Activated CD8-positive, alpha-beta memory T cell treated with anti-CD3 and anti-CD28 coated beads, Interleukin-2, amount 50 U/mL, for 24 hours (primary cell): Measurements from ENCODE around the gene BRME1.
"Not testable (repeated sequence)": the region's sequence is repeated elsewhere in the genome, so short reads cannot be mapped to it uniquely, and the experiment has no call there.

Source experiments
- DNase-seq: peaks from one replicate; pipeline ENCODE4 v3.0.0-alpha.2; 2020; ENCODE audit errors: extremely low read depth

Gene BRME1

GRCh38 chr19:13866463-13867046 is 39.4 kb downstream of the BRME1 start:
- DNase-seq = no peak

DNA sequence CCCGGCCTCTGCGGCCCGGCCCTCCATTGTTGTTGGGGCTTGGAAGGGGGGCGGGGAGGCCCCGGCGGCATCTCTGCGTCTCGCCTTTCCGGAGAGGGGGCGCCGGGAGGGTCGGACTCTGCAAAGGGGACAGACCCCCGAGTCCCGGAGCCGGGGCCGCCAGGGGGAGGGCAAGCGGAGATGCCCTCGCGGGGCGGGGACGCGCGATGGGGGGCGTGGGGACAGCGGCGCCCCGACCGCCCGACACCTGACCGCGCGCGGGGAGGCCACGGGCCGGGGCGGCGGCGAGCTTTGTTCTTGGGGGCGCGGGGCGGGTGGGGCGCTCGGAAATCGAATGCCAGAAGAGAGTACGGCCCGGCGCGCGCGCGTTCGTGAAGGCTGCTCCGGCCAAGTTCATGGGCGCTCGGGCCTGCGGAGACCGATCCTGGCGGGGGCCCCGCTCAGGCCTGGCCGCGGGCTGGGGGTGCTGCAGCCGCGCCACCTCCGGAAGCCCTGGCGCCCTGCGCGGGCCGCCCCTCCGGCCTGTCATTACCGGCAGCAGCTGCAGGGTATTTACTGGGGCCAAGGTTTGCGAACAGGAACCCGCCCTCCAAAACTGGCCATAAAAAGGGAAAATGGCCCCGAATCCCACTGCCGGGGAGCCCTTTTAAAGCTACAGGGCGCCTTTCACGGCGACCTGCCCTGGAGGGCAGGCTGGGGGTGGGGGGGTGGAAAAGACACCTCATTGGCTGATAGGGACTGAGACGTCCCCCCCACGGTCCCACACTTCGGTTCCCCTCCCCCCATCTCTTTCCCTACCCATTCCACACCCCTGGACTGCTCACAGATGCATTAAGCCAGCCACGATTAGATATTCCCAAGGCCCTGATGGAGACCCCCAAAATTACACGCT is 40.1 kb downstream of the BRME1 start:
- no peak for DNase-seq

GRCh38 chr19:13864667-13865570 is 41.0 kb downstream of the BRME1 start:
- DNase-seq = no peak

DNA sequence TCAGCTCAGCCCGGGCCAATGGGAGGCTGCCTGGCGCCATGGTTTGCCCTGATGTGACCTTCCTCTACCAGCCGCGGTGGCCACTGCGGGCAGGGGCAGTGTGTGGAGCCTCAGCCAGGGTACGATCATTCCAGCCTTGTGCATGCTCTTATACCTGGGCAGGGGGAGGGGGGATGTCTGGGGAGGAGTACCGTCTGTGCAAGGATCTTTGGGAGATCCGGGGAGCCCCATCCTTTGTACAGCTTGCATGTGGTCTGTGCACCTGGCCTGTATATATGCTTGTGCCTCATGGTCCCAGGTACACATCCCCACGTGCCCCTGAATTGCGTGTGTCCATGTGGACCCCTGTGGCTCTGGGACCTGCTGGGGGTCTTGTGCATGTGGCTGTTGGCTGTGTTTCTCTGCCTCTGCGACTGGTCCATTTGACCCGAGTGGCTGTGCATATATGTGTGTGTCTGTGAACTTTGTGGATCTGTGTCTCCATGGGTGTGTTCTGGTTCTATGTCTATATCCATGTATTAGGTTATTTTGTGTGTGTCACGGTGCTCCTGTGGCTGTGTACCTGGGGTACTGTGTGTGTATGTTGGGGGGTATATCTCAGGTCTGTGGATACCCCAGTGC is 41.8 kb downstream of the BRME1 start:
- DNase-seq = no peak

DNA sequence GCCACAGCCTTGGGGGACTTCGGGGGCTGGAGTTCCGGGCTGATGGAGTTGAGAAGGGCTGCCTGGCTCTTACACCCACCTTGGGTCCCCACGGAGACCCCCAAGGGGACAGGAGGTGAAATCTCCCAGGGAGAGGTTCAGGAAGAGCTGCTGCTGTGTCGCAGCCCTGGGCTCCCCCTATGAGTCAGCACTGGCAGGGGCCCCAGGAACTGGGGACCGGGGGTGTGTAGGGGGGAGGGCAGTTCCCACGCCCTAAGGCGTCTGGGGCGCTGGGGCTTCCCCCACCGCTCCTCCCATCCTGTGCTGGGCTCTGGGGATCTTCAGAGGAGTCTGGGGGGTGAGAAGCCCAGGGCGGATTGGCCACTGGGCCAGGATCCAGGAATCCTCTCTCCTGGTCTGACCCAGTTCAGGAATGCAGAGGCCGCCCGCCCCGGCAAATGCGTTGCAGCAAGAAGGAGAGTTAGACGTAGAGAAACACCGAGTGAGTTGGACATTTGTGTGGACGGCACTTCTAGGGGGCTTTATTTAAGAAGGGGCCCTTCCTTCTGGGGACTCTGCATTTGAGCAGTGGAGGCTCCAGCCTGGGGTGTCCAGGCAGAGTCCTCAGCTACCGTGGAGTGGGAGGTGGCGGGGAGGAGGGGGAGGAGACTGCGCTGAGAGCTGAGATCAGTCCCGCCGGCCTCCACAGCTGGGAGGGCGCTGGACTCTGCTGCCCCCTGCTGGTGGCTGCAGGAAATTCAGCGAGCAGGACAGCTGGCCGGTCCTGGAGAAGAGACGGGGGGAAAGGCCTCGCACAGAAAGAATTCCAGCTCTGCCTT is 44.0 kb downstream of the BRME1 start:
- no peak for DNase-seq

- DNase-seq = no peak
Measured at GRCh38 chr19:13861392-13861713, 44.6 kb downstream of the BRME1 start.

GRCh38 chr19:13860679-13861391 is 45.1 kb downstream of the BRME1 start:
- no peak for DNase-seq

DNA sequence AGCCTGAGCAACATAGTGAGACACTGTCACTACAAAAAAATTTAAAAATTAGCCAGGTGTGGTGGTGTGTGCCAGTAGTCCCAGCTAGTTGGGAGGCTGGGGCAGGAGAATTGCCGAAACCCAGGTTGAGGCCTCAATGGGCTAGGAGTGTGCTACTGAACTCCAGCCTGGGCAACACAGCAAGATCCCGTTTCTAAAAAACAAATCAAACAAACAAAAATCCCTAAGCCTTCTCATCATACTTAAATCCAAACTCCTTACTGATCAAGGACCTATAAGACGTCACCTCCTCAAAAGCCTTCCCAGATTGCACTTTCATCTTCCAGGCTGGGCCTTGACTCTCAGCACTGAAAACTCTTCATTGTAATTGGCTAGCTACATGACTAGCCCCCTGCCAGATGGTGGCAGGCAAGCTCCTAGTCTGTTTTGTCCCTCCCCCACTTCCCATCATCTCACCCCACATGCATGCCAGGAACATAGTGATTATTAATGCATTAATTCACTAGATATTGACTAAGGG is 46.5 kb downstream of the BRME1 start:
- no peak for DNase-seq

- DNase-seq = no peak
Measured at GRCh38 chr19:13856497-13856896, 49.4 kb downstream of the BRME1 start.

DNA sequence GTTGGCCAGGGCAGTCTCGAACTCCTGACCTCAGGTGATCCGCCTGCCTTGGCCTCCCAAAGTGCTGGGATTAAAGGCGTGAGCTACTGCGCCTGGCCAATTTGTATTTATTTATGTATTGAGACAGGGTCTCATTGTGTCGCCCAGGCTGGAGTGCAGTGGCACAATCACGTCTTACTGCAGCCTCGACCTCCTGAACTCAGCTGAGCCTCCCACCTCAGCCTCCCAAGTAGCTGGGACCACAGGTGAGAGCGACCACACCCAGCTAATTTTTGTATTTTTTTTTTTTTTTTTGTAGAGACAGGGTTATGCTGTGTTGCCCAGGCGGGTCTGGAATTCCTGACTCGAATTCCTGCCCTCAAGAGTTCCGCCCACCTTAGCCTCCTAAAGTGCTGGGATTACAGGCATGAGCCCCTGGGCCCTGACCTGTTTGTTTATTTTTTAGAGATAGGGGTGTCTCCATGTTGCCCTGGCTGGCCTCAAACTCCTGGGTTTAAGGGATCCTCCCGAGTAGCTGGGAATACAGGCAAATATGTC is 53.7 kb downstream of the BRME1 start:
- DNase-seq = not testable (repeated sequence)

GRCh38 chr19:13851734-13852114 is 54.2 kb downstream of the BRME1 start:
- DNase-seq = not testable (repeated sequence)

DNA sequence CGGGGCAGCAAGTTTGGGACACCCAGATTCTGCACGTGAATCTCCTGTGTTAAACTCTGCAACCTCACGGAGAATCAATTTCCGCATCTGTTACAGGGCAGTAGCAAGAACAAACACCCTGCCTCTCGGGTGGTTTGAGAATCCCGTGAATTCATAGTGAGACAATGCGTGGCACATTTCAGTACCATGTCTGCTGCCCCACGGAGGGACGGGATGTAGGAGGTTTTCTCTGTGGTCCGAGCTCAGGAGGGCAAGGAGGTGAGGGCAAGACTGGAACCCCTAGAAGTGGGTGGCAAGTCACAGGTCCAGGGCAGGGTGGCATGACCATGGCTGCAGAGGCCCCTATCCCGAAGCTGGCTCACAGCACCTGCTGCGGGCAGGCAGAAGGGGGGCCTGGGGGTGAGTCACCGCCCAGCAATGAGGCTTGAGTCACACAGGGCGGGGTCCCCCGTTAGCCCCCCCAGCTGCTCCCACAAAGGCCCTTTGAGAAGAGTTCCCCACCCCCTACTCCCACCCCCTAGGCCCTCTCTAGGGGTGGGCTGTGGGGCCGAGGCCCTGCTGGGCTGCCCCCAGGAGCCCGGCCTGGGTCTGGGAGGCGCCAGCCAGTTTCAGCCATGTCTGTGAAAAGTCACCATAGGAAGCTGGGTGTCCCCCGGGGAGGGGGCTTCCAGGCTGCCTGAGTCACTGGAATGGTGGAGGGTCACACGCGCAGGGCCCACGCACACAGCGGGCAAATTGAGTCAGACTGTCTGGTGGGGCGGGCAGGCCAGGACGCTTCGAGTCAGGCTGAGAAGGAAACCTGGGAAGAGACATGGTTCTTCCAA is 54.8 kb downstream of the BRME1 start:
- DNase-seq = no peak

GRCh38 chr19:13849991-13850909 is 55.7 kb downstream of the BRME1 start:
- no peak for DNase-seq

GRCh38 chr19:13848798-13849676 is 56.9 kb downstream of the BRME1 start:
- no peak for DNase-seq

- DNase-seq = no peak
Measured at GRCh38 chr19:13848340-13848677, 57.6 kb downstream of the BRME1 start.

DNA sequence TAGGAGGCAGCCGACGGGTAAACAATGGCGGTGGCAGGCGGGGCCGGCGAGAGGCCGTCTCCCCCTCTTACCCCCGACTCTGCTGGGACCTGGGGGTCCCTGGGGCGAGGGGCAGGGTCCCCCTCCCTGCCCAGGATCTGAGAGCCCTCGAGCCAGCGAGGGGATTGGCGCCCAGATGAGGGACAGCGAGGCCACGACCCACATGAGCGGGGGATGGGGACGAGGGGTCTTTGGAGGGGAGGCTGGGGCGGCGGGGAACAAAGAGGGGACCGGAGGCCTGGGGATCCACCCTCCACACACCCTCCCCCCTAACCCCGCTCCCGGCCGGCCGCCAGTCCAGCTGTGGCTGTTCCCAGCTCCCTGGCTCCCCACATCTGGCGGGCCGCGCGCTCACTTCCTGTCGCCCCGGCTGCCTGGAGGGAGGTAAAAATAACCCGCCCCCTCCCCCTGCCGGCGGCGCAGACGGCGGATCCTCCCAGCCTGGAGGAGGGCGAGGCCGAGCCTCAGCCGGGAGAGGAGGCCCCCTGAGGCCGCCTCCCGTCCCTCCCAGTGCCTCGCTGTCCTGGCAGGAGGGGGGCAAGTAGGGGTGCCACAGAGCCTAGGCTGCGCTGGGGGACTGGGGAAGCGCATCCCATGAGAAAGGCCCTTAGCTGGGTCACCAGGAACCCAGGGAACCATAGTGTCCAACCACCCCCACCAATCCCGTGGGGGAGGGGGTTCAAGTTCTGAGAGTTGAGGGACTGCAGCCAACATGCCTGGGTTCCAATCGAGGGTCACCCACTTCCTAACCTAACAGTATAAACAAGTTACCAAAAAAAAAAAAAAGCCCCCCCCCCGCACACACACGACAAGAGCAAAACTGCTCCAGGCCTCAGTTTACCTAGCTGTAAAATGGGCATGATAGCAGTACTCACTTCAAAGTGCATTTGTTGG is 58.2 kb downstream of the BRME1 start:
- no peak for DNase-seq
